HPDE6-E6E7 (cell line): ENCODE measurements around the gene PNKP.

Experiments
- DNase-seq: peaks from one replicate; pipeline ENCODE4 v3.0.0; 2011; ENCODE audit warnings: missing footprints; ENCODE audit errors: extremely low spot score

Gene PNKP

DNA sequence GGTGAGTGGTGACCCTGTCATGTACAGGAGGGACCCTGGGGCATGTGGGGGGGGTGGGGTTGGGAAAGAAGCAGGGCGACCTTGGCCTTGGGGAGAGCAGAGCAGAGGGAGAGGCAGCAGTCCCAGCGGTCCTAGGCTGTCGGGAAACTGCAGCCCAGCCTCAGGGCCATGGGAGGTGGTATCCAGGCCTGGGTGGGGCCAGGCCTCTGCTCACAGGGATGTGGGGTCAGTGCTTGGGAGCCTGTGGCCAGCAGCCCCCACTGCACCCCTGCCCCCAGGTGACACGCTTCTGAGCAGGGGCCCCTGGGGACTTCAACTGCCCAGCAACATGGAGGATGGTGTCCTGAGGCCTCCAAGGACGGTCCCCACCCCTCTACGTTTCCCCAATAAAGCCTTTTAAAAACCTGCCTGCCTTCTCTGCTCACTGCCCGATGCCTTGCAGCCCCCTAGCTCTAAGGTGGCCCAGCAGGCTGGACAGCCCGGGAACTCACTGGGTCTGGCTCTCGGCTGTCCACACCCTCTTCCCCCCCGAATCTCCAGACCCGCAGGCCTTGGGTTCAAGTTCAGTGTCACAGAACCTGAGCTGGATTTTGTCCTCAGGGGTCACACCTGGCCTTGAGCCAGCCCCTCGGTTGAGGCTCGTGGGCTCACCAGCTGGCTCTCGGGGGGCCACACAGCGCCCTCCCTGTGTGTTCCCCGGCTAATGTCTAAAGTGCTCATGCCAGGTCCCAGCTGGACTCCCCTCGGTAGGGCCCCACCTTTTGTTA, 6.9 kb downstream of the PNKP start:
- no peak for DNase-seq

DNA sequence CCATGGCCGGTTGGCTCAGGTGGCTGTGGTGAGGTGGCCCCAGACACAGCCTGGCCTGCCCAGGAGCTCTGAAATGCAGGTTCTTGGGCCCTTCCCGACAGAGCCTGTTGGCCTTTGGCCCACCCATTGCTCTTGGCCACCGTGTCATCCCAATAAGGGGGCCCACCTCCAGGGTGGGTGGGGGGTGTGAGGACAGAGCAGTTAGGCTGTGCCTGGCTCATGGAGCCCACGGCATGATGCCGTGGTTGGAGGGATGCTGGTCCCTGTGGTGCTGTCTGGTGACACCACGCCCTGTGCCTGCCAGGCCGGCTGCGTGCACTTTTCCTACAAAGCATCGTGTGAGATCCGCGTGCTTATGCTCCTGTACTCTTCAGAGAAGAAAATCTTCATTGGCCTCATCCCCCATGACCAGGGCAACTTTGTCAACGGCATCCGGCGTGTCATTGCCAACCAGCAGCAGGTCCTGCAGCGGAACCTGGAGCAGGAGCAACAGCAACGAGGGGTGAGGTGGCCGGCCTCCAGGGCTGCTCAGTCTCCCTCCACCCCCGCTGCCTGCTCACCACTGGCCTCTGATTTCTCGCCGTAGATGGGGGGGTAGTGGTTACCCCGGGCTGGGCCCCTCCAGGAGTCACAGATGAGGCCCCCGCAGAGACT, 7.6 kb downstream of the PNKP start:
- DNase-seq, result no peak

DNA sequence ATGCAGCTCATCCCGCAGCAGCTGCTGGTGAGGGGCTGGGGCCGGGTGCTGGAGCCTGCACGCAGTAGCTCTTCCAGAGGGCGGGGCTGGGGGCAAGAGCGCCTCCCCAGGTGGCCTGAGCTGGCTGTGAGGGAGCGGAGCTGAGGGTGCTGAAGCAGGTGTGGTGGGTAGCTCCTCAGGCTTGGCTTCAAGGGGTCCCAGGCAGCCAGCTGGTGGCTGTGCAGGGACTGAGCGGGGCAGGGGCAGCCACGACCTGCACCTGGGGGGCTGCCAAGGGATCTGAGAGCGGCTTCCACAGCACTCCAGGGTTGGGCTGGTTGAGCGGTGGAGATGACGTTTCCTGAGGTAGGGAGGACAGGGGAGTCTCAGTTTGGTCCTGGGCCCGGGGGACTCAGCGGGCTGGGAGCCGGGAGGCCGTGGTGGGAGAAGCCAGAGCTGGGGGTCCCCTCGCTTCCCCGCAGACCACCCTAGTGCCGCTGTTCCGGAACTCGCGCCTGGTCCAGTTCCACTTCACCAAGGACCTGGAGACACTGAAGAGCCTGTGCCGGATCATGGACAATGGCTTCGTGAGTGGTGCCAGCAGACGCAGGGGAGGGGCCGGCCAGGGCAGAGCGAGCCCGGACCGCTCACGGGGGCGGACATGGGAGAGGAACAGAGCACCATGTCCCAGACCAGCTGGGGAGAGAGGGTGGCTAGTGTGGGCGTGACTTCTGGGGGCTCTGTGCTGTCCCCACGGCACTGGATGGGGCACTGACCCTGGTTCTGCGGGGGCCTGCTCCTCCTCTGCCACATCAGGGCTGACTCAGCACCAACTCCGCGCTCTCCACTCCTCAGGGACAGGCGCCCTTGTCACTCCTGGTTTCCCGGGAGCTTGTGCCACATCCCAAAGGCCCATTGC, 9.0 kb downstream of the PNKP start:
- no peak for DNase-seq

DNA sequence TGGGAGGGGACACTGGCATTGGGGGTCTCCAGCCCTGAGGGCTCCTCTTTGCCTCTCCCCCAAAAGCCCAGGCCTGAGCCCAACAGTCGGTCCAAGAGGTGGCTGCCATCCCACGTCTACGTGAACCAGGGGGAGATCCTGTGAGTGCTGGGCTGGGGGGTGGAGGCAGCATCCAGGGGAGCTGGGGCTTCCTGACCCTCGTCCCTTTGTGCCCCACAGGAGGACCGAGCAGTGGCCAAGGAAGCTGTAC, 9.6 kb downstream of the PNKP start:
- no peak for DNase-seq

DNA sequence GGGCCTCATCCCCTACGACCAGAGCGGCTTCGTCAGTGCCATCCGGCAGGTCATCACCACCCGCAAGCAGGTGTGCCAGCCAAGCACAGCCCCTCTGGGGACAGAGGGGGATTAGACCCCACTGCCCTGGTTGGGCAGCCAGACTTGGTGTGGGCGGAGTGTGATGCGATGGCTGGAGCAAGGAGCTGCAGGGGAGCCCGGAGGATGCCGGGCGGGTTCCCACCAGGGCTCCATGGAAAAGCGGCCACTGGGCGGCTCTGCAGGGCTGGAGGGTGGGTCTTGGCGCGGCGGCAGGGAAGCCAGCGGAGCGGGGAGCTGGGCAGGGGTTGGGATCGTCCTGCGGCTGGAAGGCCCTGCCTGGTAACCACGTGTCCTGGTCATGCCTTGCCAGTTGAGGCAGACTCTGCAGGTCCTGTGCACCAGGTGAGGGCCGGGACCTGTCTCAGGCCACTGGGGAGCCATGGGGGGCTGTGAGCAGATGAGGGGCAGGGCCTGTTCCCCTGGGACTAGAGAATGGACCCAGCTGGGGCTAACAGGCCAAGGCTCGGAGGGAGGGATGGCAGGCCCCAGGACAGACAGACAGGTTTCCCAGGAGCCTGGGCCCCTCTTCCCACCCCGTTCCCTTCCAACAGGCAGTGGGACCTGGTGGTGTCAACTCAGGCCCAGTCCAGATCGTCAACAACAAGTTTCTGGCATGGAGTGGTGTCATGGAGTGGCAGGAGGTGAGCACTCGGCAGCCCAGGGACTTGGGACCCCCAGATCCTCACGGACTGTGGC, 10.1 kb downstream of the PNKP start:
- no peak for DNase-seq

DNA sequence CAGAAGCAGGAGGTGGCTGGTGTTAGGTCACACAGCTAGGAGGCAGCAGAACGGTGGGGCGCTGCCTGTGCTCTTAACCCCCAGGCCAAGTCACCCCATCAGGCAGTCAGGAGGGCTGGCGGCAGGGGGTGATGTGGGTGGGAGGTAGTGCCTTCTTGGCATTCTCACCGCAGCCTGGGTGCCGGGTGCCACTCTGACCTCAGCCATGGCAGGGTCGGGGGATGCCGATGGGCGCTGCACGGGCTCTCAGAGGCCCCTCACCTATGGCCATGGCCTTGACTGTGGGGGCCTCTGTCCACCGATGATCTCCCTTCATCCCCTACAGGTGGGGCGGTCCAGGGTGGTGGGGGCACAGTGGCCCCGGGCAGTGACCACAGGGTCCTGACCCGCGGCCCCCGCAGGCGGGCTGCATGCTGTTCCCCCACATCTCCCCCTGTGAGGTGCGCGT, 10.8 kb downstream of the PNKP start:
- no peak for DNase-seq

DNA sequence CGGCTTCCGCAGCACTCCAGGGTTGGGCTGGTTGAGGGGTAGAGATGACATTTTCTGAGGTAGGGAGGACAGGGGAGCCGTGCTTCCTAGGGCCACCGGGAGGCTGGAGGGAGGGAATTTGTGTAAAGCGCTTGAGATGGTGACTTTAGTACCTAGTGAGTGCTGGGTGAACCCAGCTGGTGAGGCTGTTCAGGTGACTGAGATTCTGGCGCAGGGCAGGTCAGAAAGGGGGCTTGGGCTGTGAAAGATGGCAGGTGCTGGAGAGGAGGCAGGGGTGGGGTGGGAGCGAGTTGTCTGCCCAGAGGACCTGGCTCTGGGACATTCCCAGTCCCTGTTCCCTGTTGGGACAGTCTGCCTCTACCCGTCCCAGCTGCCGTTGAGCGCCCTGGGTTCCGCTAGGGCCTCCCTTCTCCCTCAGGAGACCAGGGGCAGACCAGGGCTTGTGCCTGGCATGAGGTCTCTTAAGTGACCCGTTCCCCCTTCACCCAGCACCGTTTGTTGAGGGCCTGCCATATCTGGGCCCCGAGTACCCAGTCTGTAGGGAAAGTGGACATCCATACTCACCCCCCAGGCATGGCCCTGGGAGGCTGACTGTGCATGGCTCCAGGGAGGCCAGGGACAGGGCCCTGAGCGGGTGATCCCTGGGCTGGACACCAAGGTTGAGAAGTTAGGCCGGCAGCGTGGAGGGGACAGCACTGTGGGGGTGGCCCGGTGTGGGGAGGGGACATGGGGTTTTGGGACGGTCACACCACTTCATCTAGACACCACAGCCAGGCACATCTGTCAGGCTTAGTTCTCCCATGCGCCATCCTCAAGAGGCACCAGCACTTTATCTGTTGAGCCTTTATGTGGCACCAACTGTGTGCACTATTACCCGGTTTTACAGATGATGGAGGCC, 11.5 kb downstream of the PNKP start:
- no peak for DNase-seq

DNA sequence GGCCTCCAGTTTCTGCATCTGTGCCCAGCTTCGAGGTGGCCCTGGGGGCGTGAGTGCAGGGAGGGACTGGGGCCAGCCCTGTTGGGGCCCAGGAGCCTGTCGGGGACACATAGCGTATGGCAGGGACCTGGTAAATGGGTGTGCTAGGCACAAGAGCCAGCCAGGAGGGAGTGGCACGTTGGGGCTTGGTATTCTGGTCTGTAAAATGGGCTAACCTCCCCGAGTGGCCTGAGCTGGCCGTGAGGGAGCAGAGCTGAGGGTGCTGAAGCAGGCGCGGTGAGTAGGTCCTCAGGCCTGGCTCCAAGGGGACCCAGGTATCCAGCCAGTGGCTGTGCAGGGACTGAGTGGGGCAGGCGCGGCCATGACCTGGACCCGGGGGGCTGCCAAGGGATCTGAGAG, 12.1 kb downstream of the PNKP start:
- DNase-seq, result no peak

DNA sequence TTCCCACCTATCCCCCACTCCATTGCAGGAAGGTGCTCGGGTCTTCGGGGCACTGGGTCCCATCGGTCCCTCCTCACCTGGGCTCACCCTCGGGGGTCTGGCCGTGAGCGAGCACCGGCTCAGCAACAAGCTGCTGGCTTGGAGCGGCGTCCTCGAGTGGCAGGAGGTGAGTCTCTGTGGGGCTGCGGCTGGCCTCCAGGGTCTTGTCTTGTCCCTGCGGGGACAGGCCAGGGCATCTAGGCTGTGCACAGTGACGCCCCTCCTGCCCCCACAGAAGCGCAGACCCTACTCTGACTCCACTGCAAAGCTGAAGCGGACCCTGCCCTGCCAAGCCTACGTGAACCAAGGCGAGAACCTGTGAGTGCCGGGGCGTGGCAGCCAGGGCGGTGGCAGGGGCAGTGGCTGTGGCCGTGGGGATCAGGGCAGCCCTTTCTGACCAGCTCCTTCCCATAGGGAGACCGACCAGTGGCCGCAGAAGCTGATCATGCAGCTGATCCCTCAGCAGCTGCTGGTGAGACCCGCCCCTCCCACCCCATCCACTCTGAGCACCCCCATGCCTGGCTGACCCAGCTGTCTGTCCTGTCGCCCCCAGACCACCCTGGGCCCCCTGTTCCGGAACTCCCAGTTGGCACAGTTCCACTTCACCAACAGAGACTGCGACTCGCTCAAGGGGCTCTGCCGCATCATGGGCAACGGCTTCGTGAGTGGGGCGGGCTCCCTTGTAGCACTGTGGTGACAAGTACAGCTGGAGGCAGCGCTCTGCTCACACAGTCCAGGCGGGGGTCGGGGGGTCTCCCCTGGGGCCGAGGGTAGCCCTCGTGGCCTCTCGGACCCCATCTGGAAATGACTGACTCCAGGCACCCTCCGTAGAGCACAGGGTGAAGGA, 12.8 kb downstream of the PNKP start:
- no peak for DNase-seq

DNA sequence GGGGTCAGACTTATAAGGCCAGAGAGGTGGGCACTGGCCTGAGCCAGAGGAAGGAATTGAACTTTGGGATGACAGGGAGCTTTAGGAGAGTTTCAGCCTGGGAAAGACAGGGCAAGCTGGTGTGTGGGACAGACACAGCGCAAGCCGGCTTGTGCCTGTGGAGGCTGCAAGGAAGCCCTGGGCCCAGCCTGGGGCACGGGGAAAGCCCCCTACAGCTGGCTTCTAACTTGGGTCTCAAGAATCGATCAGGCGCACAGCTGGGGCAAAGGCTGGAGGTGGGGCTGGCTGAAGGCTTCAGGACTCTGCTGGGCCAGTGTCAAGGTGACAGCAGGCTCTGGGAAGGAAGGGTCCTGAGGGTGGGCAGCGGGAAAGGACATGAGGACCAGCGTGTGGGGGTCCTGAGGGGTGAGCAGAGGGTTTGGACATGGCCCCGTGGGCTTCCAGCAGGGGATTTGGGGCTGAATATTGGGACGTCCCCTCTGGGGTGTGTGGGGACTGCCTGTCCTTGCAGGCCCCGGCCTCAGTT, 13.5 kb downstream of the PNKP start:
- no peak for DNase-seq

DNA sequence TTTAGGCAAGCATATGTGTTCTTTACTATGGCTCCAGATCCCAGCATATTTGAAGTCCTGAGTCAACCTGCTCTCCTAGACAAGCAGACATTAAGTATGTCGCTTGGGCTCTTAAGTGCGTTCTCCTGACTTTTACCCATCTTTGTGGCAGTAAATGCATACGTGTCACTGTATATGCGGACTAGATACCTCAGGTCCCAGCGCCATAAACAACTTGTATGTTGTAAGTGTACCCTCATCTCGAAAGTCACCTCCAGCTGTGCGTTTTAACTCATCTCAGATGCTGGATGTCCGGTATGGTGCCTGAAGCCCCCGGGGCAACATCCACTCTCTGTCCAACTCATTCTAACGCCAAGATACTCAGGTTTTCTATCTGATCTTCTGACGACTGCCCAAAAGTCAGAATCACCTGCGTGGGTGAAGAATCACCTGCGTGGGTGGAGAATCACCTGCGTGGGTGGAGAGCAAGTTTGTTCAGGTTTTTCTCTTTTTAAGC, 14.7 kb downstream of the PNKP start:
- no peak for DNase-seq

DNA sequence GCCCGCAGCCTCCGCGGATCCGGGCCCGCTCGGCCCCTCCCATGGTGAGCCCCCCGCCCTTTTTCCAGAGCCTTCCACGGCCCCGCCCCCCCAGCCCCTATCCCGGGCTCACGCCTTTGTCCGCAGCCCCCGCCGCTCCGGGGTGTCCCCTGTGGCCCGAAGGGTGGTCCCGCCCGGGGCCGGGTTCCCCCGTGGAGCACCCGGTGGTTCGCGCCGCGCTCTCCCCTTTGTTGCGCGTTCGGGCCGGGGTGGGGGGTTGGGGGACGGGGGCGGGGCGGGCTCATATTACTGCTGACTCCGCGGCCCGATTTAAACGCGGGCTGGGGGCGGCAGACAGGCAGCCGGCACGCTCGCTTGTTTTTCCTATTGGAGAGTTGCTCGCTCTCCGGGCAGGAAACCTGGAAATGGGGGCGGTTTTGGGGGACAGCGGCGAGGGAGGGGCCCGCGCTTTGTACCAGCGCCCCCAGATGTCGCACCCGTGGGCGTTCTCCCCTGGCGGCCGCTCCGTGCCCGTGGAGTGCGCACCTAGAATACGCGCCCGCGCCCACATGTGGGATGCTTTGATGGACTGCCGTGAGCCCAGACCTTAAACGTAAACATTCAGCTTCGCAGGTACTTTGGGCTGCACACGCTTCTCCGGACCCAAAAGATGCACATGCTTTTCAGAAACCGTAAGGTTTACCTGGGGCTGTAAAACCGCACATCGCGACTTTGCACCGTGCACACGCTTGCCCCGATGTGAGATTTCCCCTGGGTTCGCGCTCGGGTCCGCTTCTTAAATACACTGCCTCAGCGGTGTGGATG, 15.7 kb downstream of the PNKP start:
- no peak for DNase-seq

DNA sequence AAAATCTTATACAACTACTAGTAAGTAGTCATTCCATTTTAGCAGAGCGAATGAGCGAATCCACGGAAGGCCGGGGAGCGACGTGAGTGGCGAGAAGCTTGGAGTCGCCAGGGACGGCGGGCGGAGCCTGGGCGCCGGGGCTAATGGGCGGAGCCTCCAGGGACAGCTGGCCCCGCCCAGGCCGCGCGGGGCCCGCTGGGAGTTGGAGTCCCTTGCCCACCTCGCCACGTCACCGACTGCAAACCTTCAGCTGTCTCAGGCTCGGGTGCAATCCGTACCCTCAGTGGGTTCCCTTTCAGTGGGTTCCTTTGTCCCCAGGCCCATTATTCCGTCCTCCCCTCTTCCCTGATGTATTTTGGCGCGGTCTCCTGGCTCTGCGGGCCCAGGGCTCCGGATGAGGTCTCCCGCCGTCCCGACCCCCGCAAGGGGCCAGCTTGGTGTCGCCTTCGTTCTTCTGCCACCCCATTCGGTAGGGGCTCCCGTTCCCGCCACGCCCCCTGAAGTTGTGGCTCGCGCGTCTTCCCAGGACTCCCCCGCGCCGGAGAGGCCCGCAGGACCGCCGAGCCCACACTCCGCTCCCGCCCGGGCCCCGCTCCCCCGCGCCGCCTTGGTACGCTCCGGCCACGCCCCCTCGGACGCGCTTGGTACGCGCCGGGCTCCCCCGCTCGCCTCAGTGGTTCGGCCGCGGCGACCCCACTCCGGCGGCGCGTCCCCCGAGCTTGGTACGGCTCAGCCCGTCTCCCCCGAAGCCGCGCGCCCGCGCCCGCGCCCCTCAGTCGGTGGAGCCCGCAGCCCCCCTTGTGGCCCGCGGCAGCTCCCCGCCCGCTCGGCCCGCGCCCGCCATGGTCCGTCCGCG, 16.7 kb downstream of the PNKP start, which contains the start of gene PTOV1:
Gene PTOV1, plus strand, starts transcription at position 673 of the 856 bp plus-strand sequence.
- peak; percentile 97 for DNase-seq

DNA sequence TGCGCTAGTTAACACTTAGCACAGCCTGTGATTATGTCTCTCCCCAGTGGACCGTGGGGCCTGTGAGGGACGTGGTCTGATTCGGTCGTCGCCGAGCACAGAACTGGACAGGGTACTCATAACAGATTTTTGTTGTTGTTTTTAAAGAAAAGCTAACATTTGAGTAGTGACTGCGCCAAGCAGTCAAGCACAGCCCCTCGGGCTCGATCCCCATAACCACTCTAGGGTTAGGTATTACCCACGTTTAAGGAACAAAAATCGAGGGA, 17.2 kb downstream of the PNKP start:
- no peak for DNase-seq

DNA sequence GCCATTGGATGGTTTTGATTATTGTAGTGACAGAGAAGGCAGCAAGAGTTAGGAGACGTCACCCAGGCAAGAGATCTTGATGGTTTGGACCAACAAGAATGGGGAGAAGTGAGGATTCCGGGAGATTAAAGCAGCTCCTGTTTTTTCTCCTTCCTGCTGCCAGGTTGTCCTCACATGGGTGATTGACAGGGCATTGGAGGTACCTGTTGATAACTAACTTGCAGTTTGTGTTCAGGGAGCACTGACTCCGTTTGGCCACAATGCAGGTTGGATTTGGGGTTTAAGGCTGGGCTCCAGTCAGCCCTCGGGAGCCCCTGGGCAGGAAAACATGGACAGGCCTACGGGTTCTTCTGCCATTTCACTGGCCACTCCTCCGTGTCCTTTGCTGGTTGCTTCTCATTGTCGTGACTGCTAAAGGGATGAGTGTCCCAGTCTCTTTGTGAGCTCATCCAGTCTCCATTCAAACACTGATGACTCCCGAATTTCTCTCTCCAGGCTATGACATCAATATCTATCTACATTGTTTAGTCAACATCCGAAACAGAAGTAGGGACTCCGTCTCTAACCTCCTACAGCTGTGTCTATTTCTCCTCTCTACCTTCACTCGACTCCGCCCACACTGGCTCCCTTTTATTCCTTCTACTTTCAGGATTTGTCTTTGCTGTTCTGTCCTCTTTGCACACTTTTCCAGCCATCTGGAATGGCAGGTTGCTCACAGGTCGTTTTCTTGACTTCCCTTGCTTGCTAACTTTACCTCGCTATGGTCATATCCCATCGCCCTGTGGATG, 17.7 kb downstream of the PNKP start:
- no peak for DNase-seq

DNA sequence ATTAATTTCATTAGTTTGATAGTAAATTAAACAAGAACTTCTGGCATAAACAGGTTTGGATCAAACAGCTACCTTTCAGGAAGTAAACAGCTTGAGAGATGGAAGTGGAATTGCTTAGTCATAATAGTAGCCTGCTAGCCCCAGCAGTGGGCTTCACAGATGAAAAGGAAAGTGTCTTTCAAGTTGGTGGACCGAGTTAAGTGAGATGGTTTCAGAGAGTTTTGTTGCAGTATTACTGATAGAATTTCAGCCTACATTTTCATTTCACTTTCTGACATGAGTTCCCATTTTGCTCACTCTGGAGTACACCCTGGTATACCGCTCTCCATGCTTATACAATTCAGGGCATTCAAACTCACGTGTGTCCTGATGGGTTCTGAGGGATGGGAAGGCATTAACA, 18.4 kb downstream of the PNKP start:
- DNase-seq, result no peak
